Immature natural killer cell (primary cell): ENCODE results near the gene GNAT1. TPM values are rescaled to one million over a fixed set of nuclear protein-coding genes. Genes with fewer than 3 reads are reported as not detected.

Source experiments
- DNase-seq, 3 donors: peaks; one replicate each; pipeline ENCODE4 v3.0.0; 2022; ENCODE audit warnings: mixed read lengths in 1 of 3
- H3K27ac Mint-ChIP-seq, 6 donors: one replicate each; pipeline ENCODE4 v1.8.0; 2020; ENCODE audit warnings: mixed read lengths in 6 of 6, mild to moderate bottlenecking in 5 of 6, inconsistent platforms in 4 of 6, moderate library complexity in 3 of 6
- H3K27me3 Mint-ChIP-seq, 3 donors: one replicate each; pipeline ENCODE4 v1.8.0; 2020 to 2021; ENCODE audit warnings: low read depth in 3 of 3, mild to moderate bottlenecking in 3 of 3, mixed read lengths in 3 of 3, moderate library complexity in 3 of 3, inconsistent platforms in 1 of 3
- H3K36me3 Mint-ChIP-seq, 3 donors: one replicate each; pipeline ENCODE4 v1.8.0; 2020; ENCODE audit warnings: mixed read lengths in 3 of 3, inconsistent platforms in 2 of 3, mild to moderate bottlenecking in 2 of 3
- H3K4me1 Mint-ChIP-seq, 2 donors: one replicate each; pipeline ENCODE4 v1.8.0; 2020; ENCODE audit warnings: inconsistent platforms in 2 of 2, mild to moderate bottlenecking in 2 of 2, mixed read lengths in 2 of 2, moderate library complexity in 1 of 2
- H3K4me3 Mint-ChIP-seq, 5 donors: one replicate each; pipeline ENCODE4 v1.8.0; 2020; ENCODE audit warnings: mild to moderate bottlenecking in 5 of 5, mixed read lengths in 5 of 5, inconsistent platforms in 3 of 5, moderate library complexity in 3 of 5
- H3K9me3 Mint-ChIP-seq, 6 donors: one replicate each; pipeline ENCODE4 v1.8.0; 2020; ENCODE audit warnings: mild to moderate bottlenecking in 6 of 6, mixed read lengths in 6 of 6, inconsistent platforms in 4 of 6, moderate library complexity in 3 of 6
- polyA plus RNA-seq, 3 donors: library from polyadenylated mRNA; unstranded; fragments of 300-500 nt; fragmentation: Illumina TruSeq; gene quantifications; one replicate each; pipeline ENCODE4 v1.2.3, GENCODE V29; 2021

GNAT1 gene
- polyA plus RNA-seq, 3 donors from 2014 or later, result not detected

DNA sequence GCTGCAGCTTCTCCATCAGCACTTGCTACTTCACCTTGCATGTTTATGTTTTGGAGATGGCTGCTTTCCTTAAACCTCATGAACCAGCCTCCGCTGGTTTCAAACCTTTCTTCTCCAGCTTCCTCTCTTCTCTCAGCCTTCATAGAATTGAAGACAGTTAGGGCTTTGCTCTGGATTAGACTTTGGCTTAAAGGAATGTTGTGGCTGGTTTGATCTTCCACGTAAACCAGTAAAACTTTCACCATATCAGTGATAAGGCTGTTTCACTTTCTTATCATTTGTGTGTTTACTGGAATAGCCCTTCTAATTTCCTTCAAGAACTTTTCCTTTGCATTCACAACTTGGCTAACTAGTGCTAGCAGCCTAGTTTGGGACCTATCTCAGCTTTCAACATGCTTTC is 11.7 kb upstream of the GNAT1 start:
- Mint-ChIP-seq H3K27me3 (no peaks in the 10 kb centered on the region), H3K4me1 (no peaks in the 10 kb centered on the region), H3K36me3 (no peaks in the 10 kb centered on the region), H3K4me3 (no peak overlapping the region), H3K27ac (peak overlapping the region in 1 of 6 donors; percentile 45), H3K9me3 (no peaks in the 10 kb centered on the region)
- DNase-seq, result no peak

DNA sequence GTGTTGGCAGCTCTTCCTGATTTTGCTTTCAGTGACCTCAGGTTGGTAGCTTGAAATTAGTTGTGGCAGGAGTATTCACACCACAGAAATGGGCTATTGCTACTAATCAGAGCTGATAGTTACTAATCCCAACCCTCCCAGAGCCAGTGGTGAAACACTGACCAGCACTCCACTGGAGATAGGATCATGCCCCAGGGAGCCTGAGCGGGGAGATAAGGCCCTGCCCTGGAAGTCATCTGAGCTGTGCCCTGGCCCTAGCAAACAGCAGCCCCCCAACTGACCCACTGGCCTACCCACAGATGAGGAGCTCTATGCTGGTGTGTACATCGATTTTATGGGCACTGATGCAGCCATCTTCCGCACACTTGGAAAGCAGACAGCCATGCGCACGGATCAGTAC is 9.4 kb upstream of the GNAT1 start:
- no peaks in the 10 kb centered on the region for H3K4me1 Mint-ChIP-seq
- H3K9me3 Mint-ChIP-seq, result no peaks in the 10 kb centered on the region
- no peak overlapping the region for H3K4me3 Mint-ChIP-seq
- H3K27me3 Mint-ChIP-seq, result no peaks in the 10 kb centered on the region
- H3K36me3 Mint-ChIP-seq, result no peaks in the 10 kb centered on the region
- no peak for DNase-seq
- H3K27ac Mint-ChIP-seq, result no peak overlapping the region

DNA sequence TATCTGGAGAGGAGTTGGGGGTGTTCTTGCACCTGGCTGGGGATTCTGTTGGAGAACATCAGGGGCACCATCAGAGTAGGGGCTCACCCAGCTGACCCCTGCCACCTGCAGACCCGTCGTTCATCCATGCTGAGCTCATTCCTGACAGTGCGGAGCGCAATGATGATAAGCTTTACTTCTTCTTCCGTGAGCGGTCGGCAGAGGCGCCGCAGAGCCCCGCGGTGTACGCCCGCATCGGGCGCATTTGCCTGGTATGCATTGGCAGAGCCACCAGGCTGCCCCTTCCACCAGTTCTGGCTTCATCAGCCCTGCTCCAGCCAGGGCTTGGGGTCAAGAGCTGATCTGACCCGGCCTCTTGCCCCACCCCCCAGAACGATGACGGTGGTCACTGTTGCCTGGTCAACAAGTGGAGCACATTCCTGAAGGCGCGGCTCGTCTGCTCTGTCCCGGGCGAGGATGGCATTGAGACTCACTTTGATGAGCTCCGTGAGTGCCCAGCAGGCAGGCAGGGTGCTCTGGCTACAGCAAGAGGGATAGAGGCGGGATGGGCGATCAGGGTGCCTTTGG is 8.8 kb upstream of the GNAT1 start:
- DNase-seq, result no peak
- H3K27me3 Mint-ChIP-seq, result no peaks in the 10 kb centered on the region
- no peak overlapping the region for H3K27ac Mint-ChIP-seq
- H3K4me1 Mint-ChIP-seq, result no peaks in the 10 kb centered on the region
- H3K9me3 Mint-ChIP-seq, result no peaks in the 10 kb centered on the region
- H3K36me3 Mint-ChIP-seq, result no peaks in the 10 kb centered on the region
- H3K4me3 Mint-ChIP-seq, result no peak overlapping the region

DNA sequence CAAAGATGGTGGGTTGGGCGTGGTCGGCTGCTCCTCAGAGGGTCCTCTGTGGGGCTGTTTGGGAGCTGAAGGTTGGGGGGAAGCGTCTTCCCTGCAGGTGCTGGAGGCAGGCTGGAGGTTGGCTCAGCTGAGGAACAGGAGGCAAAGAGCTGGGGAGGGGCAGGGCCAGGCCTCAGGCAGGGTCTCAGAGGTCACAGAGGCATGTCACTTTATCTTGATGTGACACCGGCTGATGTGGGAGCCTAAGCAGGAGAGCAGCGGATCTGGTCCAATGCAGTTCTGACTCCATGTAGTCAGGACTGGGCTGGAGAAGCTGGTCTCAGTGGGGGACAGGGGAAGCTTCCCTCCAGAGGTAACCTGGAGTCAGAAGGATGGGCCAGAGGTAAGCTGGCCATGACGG is 7.7 kb upstream of the GNAT1 start:
- no peak overlapping the region for H3K4me3 Mint-ChIP-seq
- no peak for DNase-seq
- no peaks in the 10 kb centered on the region for H3K36me3 Mint-ChIP-seq
- H3K9me3 Mint-ChIP-seq, result no peaks in the 10 kb centered on the region
- no peaks in the 10 kb centered on the region for H3K27me3 Mint-ChIP-seq
- no peak overlapping the region for H3K27ac Mint-ChIP-seq
- H3K4me1 Mint-ChIP-seq, result no peaks in the 10 kb centered on the region

GRCh38 chr3:50184242-50184978 is 7.0 kb upstream of the GNAT1 start:
- Mint-ChIP-seq H3K27me3 (no peaks in the 10 kb centered on the region), H3K36me3 (no peaks in the 10 kb centered on the region), H3K27ac (no peak overlapping the region), H3K4me3 (no peak overlapping the region), H3K4me1 (no peaks in the 10 kb centered on the region), H3K9me3 (no peaks in the 10 kb centered on the region)
- no peak for DNase-seq

DNA sequence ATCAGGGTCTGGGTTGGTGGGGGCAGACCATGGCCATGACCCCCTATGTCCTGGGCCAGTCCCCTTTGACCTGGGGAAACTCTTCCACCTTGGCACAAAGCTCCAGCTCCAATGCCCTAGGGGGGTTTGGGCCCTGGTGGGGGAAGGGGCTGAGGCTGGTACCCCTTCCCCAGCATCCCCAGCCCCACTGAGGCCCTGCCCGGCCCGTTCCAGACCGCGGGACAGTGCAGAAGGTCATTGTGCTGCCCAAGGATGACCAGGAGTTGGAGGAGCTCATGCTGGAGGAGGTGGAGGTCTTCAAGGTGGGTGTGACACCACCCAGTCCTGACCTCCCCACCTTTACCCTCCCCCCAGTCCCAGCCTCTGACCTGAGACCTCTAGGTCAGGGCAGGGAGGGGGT is 6.2 kb upstream of the GNAT1 start:
- Mint-ChIP-seq H3K9me3 (no peaks in the 10 kb centered on the region), H3K27ac (no peak overlapping the region), H3K4me1 (no peaks in the 10 kb centered on the region), H3K4me3 (no peak overlapping the region), H3K27me3 (no peaks in the 10 kb centered on the region), H3K36me3 (no peaks in the 10 kb centered on the region)
- no peak for DNase-seq

- H3K4me3 Mint-ChIP-seq, result no peak overlapping the region
- no peak for DNase-seq
- no peaks in the 10 kb centered on the region for H3K4me1 Mint-ChIP-seq
- H3K27me3 Mint-ChIP-seq, result no peaks in the 10 kb centered on the region
- H3K9me3 Mint-ChIP-seq, result no peaks in the 10 kb centered on the region
- no peak overlapping the region for H3K27ac Mint-ChIP-seq
- no peaks in the 10 kb centered on the region for H3K36me3 Mint-ChIP-seq
Observed at GRCh38 chr3:50186096-50186495, 5.3 kb upstream of the GNAT1 start.

DNA sequence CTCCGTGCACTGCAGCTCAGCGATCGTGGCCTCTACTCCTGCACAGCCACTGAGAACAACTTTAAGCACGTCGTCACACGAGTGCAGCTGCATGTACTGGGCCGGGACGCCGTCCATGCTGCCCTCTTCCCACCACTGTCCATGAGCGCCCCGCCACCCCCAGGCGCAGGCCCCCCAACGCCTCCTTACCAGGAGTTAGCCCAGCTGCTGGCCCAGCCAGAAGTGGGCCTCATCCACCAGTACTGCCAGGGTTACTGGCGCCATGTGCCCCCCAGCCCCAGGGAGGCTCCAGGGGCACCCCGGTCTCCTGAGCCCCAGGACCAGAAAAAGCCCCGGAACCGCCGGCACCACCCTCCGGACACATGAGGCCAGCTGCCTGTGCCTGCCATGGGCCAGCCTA is 3.7 kb upstream of the GNAT1 start:
- H3K36me3 Mint-ChIP-seq, result no peaks in the 10 kb centered on the region
- no peak overlapping the region for H3K4me3 Mint-ChIP-seq
- no peak overlapping the region for H3K27ac Mint-ChIP-seq
- no peak for DNase-seq
- peaks cover 1 to 2% (median 2%) of the 10 kb centered on the region in 3 donors for H3K27me3 Mint-ChIP-seq
- H3K9me3 Mint-ChIP-seq, result no peaks in the 10 kb centered on the region
- H3K4me1 Mint-ChIP-seq, result peaks cover 0 to 2% of the 10 kb centered on the region in 2 donors

DNA sequence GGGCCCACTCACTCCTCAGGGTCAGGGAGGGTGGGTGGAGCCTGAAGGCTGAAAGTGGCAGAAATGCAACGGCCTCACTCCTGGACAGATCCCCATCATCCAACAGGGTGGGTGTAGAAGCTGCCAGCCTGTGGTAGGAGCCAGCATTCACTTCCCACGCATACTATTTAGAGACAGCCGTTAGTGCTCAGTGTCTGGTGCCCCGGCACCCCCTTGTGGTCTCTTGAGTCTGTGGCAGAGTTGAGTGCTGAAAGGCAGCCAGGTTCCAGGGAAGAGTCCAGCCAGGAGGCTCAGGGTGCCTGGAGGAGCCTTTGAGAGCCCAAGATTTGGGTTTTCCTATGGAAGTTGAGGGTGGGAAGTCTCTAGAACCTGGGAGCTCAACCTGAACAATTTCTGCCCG is 2.1 kb upstream of the GNAT1 start:
- Mint-ChIP-seq H3K4me3 (no peak overlapping the region), H3K36me3 (no peaks in the 10 kb centered on the region), H3K27me3 (peaks cover 2 to 5% (median 2%) of the 10 kb centered on the region in 3 donors), H3K27ac (no peak overlapping the region), H3K4me1 (peaks cover 0 to 2% of the 10 kb centered on the region in 2 donors), H3K9me3 (no peaks in the 10 kb centered on the region)
- DNase-seq, result peak in 1 of 3 donors; percentile 18

- DNase-seq, result no peak
- Mint-ChIP-seq H3K27me3 (peaks cover 4 to 8% (median 4%) of the 10 kb centered on the region in 3 donors), H3K9me3 (no peaks in the 10 kb centered on the region), H3K4me1 (peaks cover 0 to 8% of the 10 kb centered on the region in 2 donors), H3K36me3 (no peaks in the 10 kb centered on the region), H3K27ac (no peak overlapping the region), H3K4me3 (no peak overlapping the region)
Observed at GRCh38 chr3:50189989-50190388, 1.4 kb upstream of the GNAT1 start.

DNA sequence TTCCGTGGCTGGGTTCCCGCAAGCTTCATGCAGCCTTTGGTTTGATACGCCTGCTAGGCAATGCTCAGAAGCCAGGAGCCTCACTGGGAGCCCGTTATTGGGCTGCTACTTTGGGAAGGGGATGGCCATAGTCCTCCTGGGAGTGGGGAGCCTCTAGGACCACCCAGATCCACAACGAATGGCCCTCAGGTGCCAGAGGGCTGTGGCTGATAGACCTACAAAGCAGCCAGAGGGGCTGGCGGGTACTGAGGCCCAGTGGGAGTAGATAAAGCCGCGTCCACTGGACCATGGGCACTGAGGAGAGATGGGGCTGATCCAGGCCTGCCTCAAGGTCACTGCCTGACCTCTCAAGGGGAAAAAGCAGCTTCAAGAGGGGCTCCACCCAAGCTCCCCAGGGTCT is 714 bp downstream of the GNAT1 start:
- H3K4me1 Mint-ChIP-seq, result peaks cover 0 to 8% of the 10 kb centered on the region in 2 donors
- H3K27ac Mint-ChIP-seq, result no peak overlapping the region
- H3K27me3 Mint-ChIP-seq, result peaks cover 4 to 11% (median 4%) of the 10 kb centered on the region in 3 donors
- no peaks in the 10 kb centered on the region for H3K9me3 Mint-ChIP-seq
- no peaks in the 10 kb centered on the region for H3K36me3 Mint-ChIP-seq
- H3K4me3 Mint-ChIP-seq, result no peak overlapping the region
- DNase-seq, result peak in 1 of 3 donors; percentile 13

- Mint-ChIP-seq H3K4me3 (no peak overlapping the region), H3K27me3 (peaks cover 4 to 13% (median 8%) of the 10 kb centered on the region in 3 donors), H3K4me1 (peaks cover 0 to 8% of the 10 kb centered on the region in 2 donors), H3K27ac (no peak overlapping the region), H3K9me3 (no peaks in the 10 kb centered on the region), H3K36me3 (no peaks in the 10 kb centered on the region)
- peak; percentile 73 to 76 (median 74) for DNase-seq
Observed at GRCh38 chr3:50192689-50193141, 1.3 kb downstream of the GNAT1 start.

- no peak for DNase-seq
- no peak overlapping the region for H3K4me3 Mint-ChIP-seq
- peaks cover 4 to 15% (median 8%) of the 10 kb centered on the region in 3 donors for H3K27me3 Mint-ChIP-seq
- H3K9me3 Mint-ChIP-seq, result no peaks in the 10 kb centered on the region
- peaks cover 0 to 8% of the 10 kb centered on the region in 2 donors for H3K4me1 Mint-ChIP-seq
- no peak overlapping the region for H3K27ac Mint-ChIP-seq
- no peaks in the 10 kb centered on the region for H3K36me3 Mint-ChIP-seq
Observed at GRCh38 chr3:50193286-50193685, 1.9 kb downstream of the GNAT1 start.

DNA sequence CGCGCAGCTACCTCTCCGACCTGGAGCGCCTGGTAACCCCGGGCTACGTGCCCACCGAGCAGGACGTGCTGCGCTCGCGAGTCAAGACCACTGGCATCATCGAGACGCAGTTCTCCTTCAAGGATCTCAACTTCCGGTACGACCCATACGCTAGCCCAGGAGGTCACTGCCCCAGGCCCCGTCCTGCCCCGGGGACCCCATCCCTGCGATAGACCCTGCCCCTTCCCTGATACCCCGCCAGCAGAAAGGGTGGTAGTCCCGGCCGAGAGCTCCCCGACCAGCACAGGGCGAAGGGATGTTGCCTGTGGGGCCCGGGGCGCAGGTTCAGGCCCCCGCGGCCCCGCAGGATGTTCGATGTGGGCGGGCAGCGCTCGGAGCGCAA is 2.3 kb downstream of the GNAT1 start:
- H3K4me1 Mint-ChIP-seq, result peaks cover 0 to 8% of the 10 kb centered on the region in 2 donors
- no peak overlapping the region for H3K4me3 Mint-ChIP-seq
- no peak for DNase-seq
- no peaks in the 10 kb centered on the region for H3K36me3 Mint-ChIP-seq
- H3K27ac Mint-ChIP-seq, result no peak overlapping the region
- peaks cover 8 to 17% (median 8%) of the 10 kb centered on the region in 3 donors for H3K27me3 Mint-ChIP-seq
- H3K9me3 Mint-ChIP-seq, result no peaks in the 10 kb centered on the region
